H1 (cell line): ENCODE measurements around the gene SMPDL3B. TPM values are rescaled to one million over a fixed set of nuclear protein-coding genes. Genes with fewer than 3 reads are reported as not detected.

Experiments used
- CTCF ChIA-PET: fragments of 300-600 bp; sonication (Branson Sonifier 250); formaldehyde crosslinking; loops from one replicate; lab custom pipeline; 2021; ENCODE audit not compliant: partially characterized antibody; lab: Charles Lee
- POLR2A ChIA-PET: fragments of 300-600 bp; sonication (Branson Sonifier 250); formaldehyde crosslinking; loops from one replicate; lab custom pipeline; 2021; ENCODE audit warnings: inconsistent platforms; ENCODE audit not compliant: partially characterized antibody; lab: Charles Lee
- DNase-seq, 2 experiments: peaks; one replicate each; pipeline versions ENCODE4 v3.0.0 to v3.0.0-alpha.2; 2010 to 2022; ENCODE audit warnings: low spot score in 2 of 2, low read depth in 1 of 2, mixed read lengths in 1 of 2
- FAIRE-seq: peaks from 2 replicates; lab custom pipeline; 2011; peaks lifted over from hg19 to GRCh38; lab: Jason Lieb, UNC
- H2AFZ ChIP-seq: 2 replicates; pipeline ENCODE4 v1.8.1; 2012; ENCODE audit warnings: low read length, inconsistent platforms
- H2AK5ac ChIP-seq: 2 replicates; pipeline ENCODE4 v1.6.1; 2013; ENCODE audit warnings: low read depth, low read length
- H2BK120ac ChIP-seq: replicated peaks from 2 replicates; pipeline ENCODE3; 2013; ENCODE audit warnings: low read depth, low read length, inconsistent platforms
- H2BK12ac ChIP-seq: 2 replicates; pipeline ENCODE4 v1.6.1; 2013; ENCODE audit warnings: low read depth, low read length
- H2BK15ac ChIP-seq: 2 replicates; pipeline ENCODE4 v1.6.1; 2013; ENCODE audit warnings: low read length
- H2BK20ac ChIP-seq: 2 replicates; pipeline ENCODE4 v1.6.1; 2013; ENCODE audit warnings: low read length
- H2BK5ac ChIP-seq: 2 replicates; pipeline ENCODE4 v1.6.1; 2013; ENCODE audit warnings: low read depth, low read length
- H3K14ac ChIP-seq: 2 replicates; pipeline ENCODE4 v1.6.1; 2013; ENCODE audit warnings: inconsistent platforms; ENCODE audit not compliant: insufficient read length
- H3K18ac ChIP-seq: 2 replicates; pipeline ENCODE4 v1.6.1; 2013; ENCODE audit warnings: low read length; ENCODE audit errors: extremely low read depth
- H3K23ac ChIP-seq: 2 replicates; pipeline ENCODE4 v1.6.1; 2013; ENCODE audit warnings: inconsistent platforms; ENCODE audit not compliant: insufficient read length
- H3K23me2 ChIP-seq: 2 replicates; pipeline ENCODE4 v1.6.1; 2013; ENCODE audit warnings: low read depth, low read length
- H3K27ac ChIP-seq: 2 replicates; pipeline ENCODE4 v1.6.1; 2011; ENCODE audit warnings: low read depth, low read length, inconsistent platforms
- H3K27me3 ChIP-seq, 4 experiments: replicated peaks in 1 of 4; 1 replicate in 1 of 4; 2 replicates in 3 of 4; pipeline versions ENCODE4 v1.6.1 to v1.8.1; 2011 to 2013; ENCODE audit warnings: low read length in 3 of 4, mild to moderate bottlenecking in 3 of 4, inconsistent platforms in 2 of 4, mixed read lengths in 2 of 4, moderate library complexity in 1 of 4; ENCODE audit not compliant: control insufficient read depth in 3 of 4, insufficient read depth in 3 of 4; ENCODE audit errors: extremely low read depth in 1 of 4
- H3K36me3 ChIP-seq, 4 experiments: 2 replicates each; pipeline versions ENCODE4 v1.6.1 to v1.8.1; 2011 to 2013; ENCODE audit warnings: mild to moderate bottlenecking in 4 of 4, low read length in 3 of 4, moderate library complexity in 2 of 4, control low read depth in 1 of 4, inconsistent platforms in 1 of 4; ENCODE audit not compliant: insufficient read depth in 4 of 4, control insufficient read depth in 2 of 4
- H3K4ac ChIP-seq: replicated peaks from 2 replicates; pipeline ENCODE3; 2013; ENCODE audit warnings: low read length, low read depth, mixed read lengths, inconsistent platforms; ENCODE audit not compliant: insufficient read length
- H3K4me1 ChIP-seq, 4 experiments: replicated peaks in 1 of 4; 1 replicate in 1 of 4; 2 replicates in 3 of 4; pipeline versions ENCODE4 v1.6.1 to v1.8.1; 2011 to 2013; ENCODE audit warnings: low read length in 3 of 4, inconsistent platforms in 2 of 4, mixed read lengths in 1 of 4; ENCODE audit not compliant: insufficient read depth in 4 of 4, control insufficient read depth in 3 of 4
- H3K4me2 ChIP-seq, 2 experiments: 2 replicates each; pipeline versions ENCODE4 v1.6.1 to v1.8.1; 2011 to 2013; ENCODE audit warnings: low read depth in 2 of 2, low read length in 2 of 2, control low read depth in 1 of 2, inconsistent platforms in 1 of 2, mild to moderate bottlenecking in 1 of 2; ENCODE audit not compliant: insufficient read depth in 1 of 2
- H3K4me3 ChIP-seq, 4 experiments: fragments of 200-600, 300-600 bp in 1 of 4; sonication (generic), shearing (Covaris generic), sonication (Bioruptor Twin) in 1 of 4; 2 replicates each; pipeline versions ENCODE4 v1.5.1 to v1.8.1; 2011 to 2016; ENCODE audit warnings: low read length in 4 of 4, low read depth in 3 of 4, control low read depth in 2 of 4, inconsistent platforms in 2 of 4, mild to moderate bottlenecking in 2 of 4, mixed read lengths in 1 of 4, moderate library complexity in 1 of 4; ENCODE audit not compliant: insufficient read depth in 2 of 4; ENCODE audit errors: extremely low read depth in 1 of 4
- H3K56ac ChIP-seq: replicated peaks from 2 replicates; pipeline ENCODE3; 2013; ENCODE audit warnings: low read depth, mild to moderate bottlenecking, mixed read lengths, low read length, inconsistent platforms; ENCODE audit not compliant: insufficient read length
- H3K79me1 ChIP-seq: 2 replicates; pipeline ENCODE4 v1.6.1; 2013; ENCODE audit warnings: low read depth, low read length, control low read depth
- H3K79me2 ChIP-seq, 2 experiments: 2 replicates each; pipeline versions ENCODE4 v1.6.1 to v1.8.1; 2012 to 2013; ENCODE audit warnings: low read length in 2 of 2, mild to moderate bottlenecking in 2 of 2, inconsistent platforms in 1 of 2; ENCODE audit not compliant: insufficient read depth in 2 of 2, control insufficient read depth in 1 of 2
- H3K9ac ChIP-seq, 4 experiments: replicated peaks in 1 of 4; 1 replicate in 1 of 4; 2 replicates in 3 of 4; pipeline versions ENCODE4 v1.6.1 to v1.8.1; 2011 to 2013; ENCODE audit warnings: low read depth in 3 of 4, low read length in 3 of 4, control low read depth in 2 of 4, mild to moderate bottlenecking in 2 of 4, moderate library complexity in 2 of 4, inconsistent platforms in 1 of 4; ENCODE audit errors: extremely low read depth in 1 of 4
- H3K9me3 ChIP-seq, 2 experiments: 2 replicates each; pipeline versions ENCODE4 v1.6.1 to v1.8.1; 2012 to 2013; ENCODE audit warnings: mild to moderate bottlenecking in 2 of 2, moderate library complexity in 2 of 2, control low read depth in 1 of 2, inconsistent platforms in 1 of 2, low read depth in 1 of 2, low read length in 1 of 2, mixed read lengths in 1 of 2; ENCODE audit not compliant: insufficient read depth in 2 of 2
- H4K20me1 ChIP-seq, 2 experiments: replicated peaks in 1 of 2; 2 replicates each; pipeline versions ENCODE3 to v1.8.1; 2011 to 2013; ENCODE audit warnings: inconsistent platforms in 2 of 2, low read length in 2 of 2, mild to moderate bottlenecking in 1 of 2; ENCODE audit not compliant: insufficient read depth in 2 of 2, control insufficient read depth in 1 of 2
- H4K5ac ChIP-seq: 2 replicates; pipeline ENCODE4 v1.6.1; 2013; ENCODE audit warnings: low read length, low read depth, mixed read lengths, inconsistent platforms; ENCODE audit not compliant: insufficient read length
- H4K8ac ChIP-seq: 2 replicates; pipeline ENCODE4 v1.8.0; 2013; ENCODE audit warnings: mild to moderate bottlenecking, moderate library complexity, low read length, inconsistent platforms; ENCODE audit not compliant: insufficient read depth; ENCODE audit errors: extremely low read depth
- H4K91ac ChIP-seq: replicated peaks from 2 replicates; pipeline ENCODE3; 2013; ENCODE audit warnings: low read length, mixed read lengths, inconsistent platforms; ENCODE audit not compliant: insufficient read length
- CHD1 ChIP-seq: IDR thresholded peaks from 2 replicates; pipeline ENCODE4 v1.6.1; 2012; ENCODE audit warnings: low read depth, low read length, improper control_type of control experiment
- HDAC2 ChIP-seq, 2 experiments: fragments of 300-600 bp in 1 of 2; sonication (generic) in 1 of 2; IDR thresholded peaks; 2 replicates each; pipeline ENCODE4 v1.6.1; 2011 to 2012; ENCODE audit warnings: low read depth in 2 of 2, low read length in 2 of 2, mild to moderate bottlenecking in 2 of 2, moderate library complexity in 2 of 2, borderline replicate concordance in 1 of 2, inconsistent platforms in 1 of 2
- JUND ChIP-seq: IDR thresholded peaks from 2 replicates; pipeline ENCODE4 v1.6.1; 2011; ENCODE audit warnings: mild to moderate bottlenecking, improper control_type of control experiment, low read length
- KDM4A ChIP-seq: IDR thresholded peaks from one replicate; pipeline ENCODE4 v1.7.1; 2012; ENCODE audit warnings: low read depth, mild to moderate bottlenecking, moderate library complexity, low read length, inconsistent platforms; ENCODE audit not compliant: severe bottlenecking
- MAFK ChIP-seq: IDR thresholded peaks from 2 replicates; pipeline ENCODE4 v1.6.1; 2012; ENCODE audit warnings: low read depth, mild to moderate bottlenecking, improper control_type of control experiment, low read length
- MAX ChIP-seq: IDR thresholded peaks from 2 replicates; pipeline ENCODE4 v1.6.1; 2012; ENCODE audit warnings: inconsistent platforms
- NANOG ChIP-seq: IDR thresholded peaks from 2 replicates; pipeline ENCODE4 v1.6.1; 2011; ENCODE audit warnings: low read length, low read depth, mild to moderate bottlenecking, inconsistent platforms; ENCODE audit not compliant: insufficient read depth, poor library complexity, severe bottlenecking
- RAD21 ChIP-seq, 2 experiments: IDR thresholded peaks in 1 of 2; conservative IDR thresholded peaks in 1 of 2; 2 replicates each; pipeline ENCODE4 v1.6.1; 2011; ENCODE audit warnings: low read depth in 2 of 2, low read length in 2 of 2, improper control_type of control experiment in 1 of 2, inconsistent platforms in 1 of 2, mild to moderate bottlenecking in 1 of 2, moderate library complexity in 1 of 2
- RBBP5 ChIP-seq: IDR thresholded peaks from 2 replicates; pipeline ENCODE4 v1.7.1; 2012; ENCODE audit warnings: low read depth, mild to moderate bottlenecking, inconsistent platforms, low read length, moderate library complexity, borderline replicate concordance
- RNF2 ChIP-seq: fragments of 200-900, 300-1000 bp; sonication (generic); IDR thresholded peaks from 2 replicates; pipeline ENCODE4 v1.7.1; 2016; ENCODE audit warnings: borderline replicate concordance, low read depth, mild to moderate bottlenecking, antibody characterized with exemption, low read length; ENCODE audit not compliant: poor library complexity, severe bottlenecking; ENCODE audit errors: missing control alignments
- SIRT6 ChIP-seq: IDR thresholded peaks from one replicate; pipeline ENCODE4 v1.7.1; 2012; ENCODE audit warnings: low read length, inconsistent platforms
- TCF12 ChIP-seq: IDR thresholded peaks from 2 replicates; pipeline ENCODE4 v1.6.1; 2011; ENCODE audit warnings: low read depth, mild to moderate bottlenecking, low read length
- WGBS, 2 experiments: shearing (Covaris generic) in 1 of 2; methylation state at CpG; one replicate each; pipeline versions ENCODE4 v1.1.6 to v1.1.7; 2013 to 2015; ENCODE audit warnings: low lambda C conversion rate in 2 of 2, mixed read lengths in 2 of 2, inconsistent platforms in 1 of 2, low coverage in 1 of 2, missing lambda C conversion rate in 1 of 2; ENCODE audit not compliant: insufficient replicate concordance in 2 of 2, insufficient coverage in 1 of 2, insufficient read length in 1 of 2; ENCODE audit errors: extremely low coverage in 1 of 2, missing lambda C conversion rate in 1 of 2; 5-methylcytosine and 5-hydroxymethylcytosine counted together
- polyA plus RNA-seq, 7 experiments: library from polyadenylated mRNA; depleted of rRNA in 3 of 7; stranded (reverse) in 5 of 7; unstranded in 2 of 7; fragments of >200 nt in 5 of 7; fragments of 200-250 nt in 2 of 7; gene quantifications; 1 replicate in 5 of 7; 2 replicates in 1 of 7; 4 replicates in 1 of 7; pipeline versions ENCODE4 v1.2.1 to v1.2.3, GENCODE V29; 2011 to 2013; ENCODE audit warnings: missing spikeins in 2 of 7, mixed read lengths in 2 of 7
- total RNA-seq: library from RNA; stranded (reverse); fragmentation: NEBNext Ultra II Directional; extraction: Animal tissue kit (Norgen Biotek cat#: 25700); gene quantifications from 2 replicates; pipeline ENCODE4 v1.2.1, GENCODE V29; 2021

The SMPDL3B gene
- total and polyA plus RNA-seq, 2 of the 8 experiments (the other 6 are each of a cell fraction or from before 2014, with no cell fraction given), result 54.7 to 143 TPM

- H3K9me3 ChIP-seq, result no peaks in the 10 kb centered on the region
- H3K27ac ChIP-seq, result no peak overlapping the region
- POLR2A ChIA-PET, result interaction anchor here (0.7 to 1.2 kb wide), 3 partner anchors 9 to 72 kb away, joined by 3 read pairs; no protein-coding TSS in a partner anchor
- no peak for FAIRE-seq
- no peaks in the 10 kb centered on the region for H3K79me2 ChIP-seq
- no peak overlapping the region for H2BK120ac ChIP-seq
- H3K4me1 ChIP-seq, result no peaks in the 10 kb centered on the region
- no peak overlapping the region for H2BK5ac ChIP-seq
- peaks cover 0 to 19% (median 4%) of the 10 kb centered on the region in 4 experiments; a peak in 3 of 8 replicates for H3K36me3 ChIP-seq
- no peak overlapping the region for H3K4ac ChIP-seq
- no peaks in the 10 kb centered on the region for H4K20me1 ChIP-seq
- H3K23ac ChIP-seq, result no peak overlapping the region
- H3K9ac ChIP-seq, result no peak overlapping the region
- no peak overlapping the region for H3K4me2 ChIP-seq
- no peaks in the 10 kb centered on the region for H3K27me3 ChIP-seq
- DNase-seq, result no peak
- no peak overlapping the region for H3K14ac ChIP-seq
- no peak overlapping the region for H3K56ac ChIP-seq
- H2AFZ ChIP-seq, result no peak overlapping the region
- 90% methylated on average over 6 of the region's 6 CpGs; no CpG with 5 or more reads in 1 of the 2 experiments for WGBS, 2 experiments
- no peak overlapping the region for H4K8ac ChIP-seq
- no peak overlapping the region for H2BK20ac ChIP-seq
- no peak overlapping the region for H3K4me3 ChIP-seq
- H2AK5ac ChIP-seq, result no peak overlapping the region
- no peak overlapping the region for H4K5ac ChIP-seq
- no peaks in the 10 kb centered on the region for H3K23me2 ChIP-seq
- CTCF ChIA-PET, result interaction anchor here (0.8 to 2.9 kb wide), 5 partner anchors 10 to 239 kb away, joined by 3 to 17 read pairs (median 5); partner anchors contain the start of gene XKR8
- H3K18ac ChIP-seq, result no peak overlapping the region
- H2BK12ac ChIP-seq, result no peak overlapping the region
- H3K79me1 ChIP-seq, result no peaks in the 10 kb centered on the region
- no peak overlapping the region for H4K91ac ChIP-seq
- no peak overlapping the region for H2BK15ac ChIP-seq
- TF ChIP-seq RNF2 (no peak), MAFK (no peak), CHD1 (no peak), SIRT6 (no peak), MAX (no peak), HDAC2 (IDR thresholded peaks at IDR 0.05; ENCODE audit: borderline replicate concordance in 1 of 2, low read depth in 2 of 2, low read length in 2 of 2) (no peak), RAD21 (IDR thresholded peaks at IDR 0.05 in 1 of 2, conservative IDR thresholded peaks at IDR 0.05 in 1 of 2; ENCODE audit: low read depth in 2 of 2, low read length in 2 of 2) (no peak), RBBP5 (no peak), TCF12 (no peak), JUND (no peak), KDM4A (no peak), NANOG (no peak)
Observed at GRCh38 chr1:27970401-27970800, 35.6 kb downstream of the SMPDL3B start.
